GM18951 (cell line): ENCODE results near the gene NFATC1.

Experiments
- POLR2A ChIP-seq: IDR thresholded peaks from 4 replicates; pipeline ENCODE4 v1.6.1; 2011; ENCODE audit warnings: mild to moderate bottlenecking; ENCODE audit not compliant: insufficient read length, insufficient read depth; ENCODE audit errors: extremely low read depth
- in situ Hi-C: fragments of 300-500 bp; cut with MboI; formaldehyde crosslinking; loops from one replicate; pipeline ENCODE4 v1.12.0; 2022; ENCODE audit warnings: low sequenced_read_pairs, mixed read lengths, inconsistent platforms; ENCODE audit not compliant: unreplicated experiment

The NFATC1 gene

GRCh38 chr18:79406708-79407107 lies 11.0 kb downstream of the NFATC1 start:
- no peak for TF ChIP-seq POLR2A
- in situ Hi-C loops = no loop called here

DNA sequence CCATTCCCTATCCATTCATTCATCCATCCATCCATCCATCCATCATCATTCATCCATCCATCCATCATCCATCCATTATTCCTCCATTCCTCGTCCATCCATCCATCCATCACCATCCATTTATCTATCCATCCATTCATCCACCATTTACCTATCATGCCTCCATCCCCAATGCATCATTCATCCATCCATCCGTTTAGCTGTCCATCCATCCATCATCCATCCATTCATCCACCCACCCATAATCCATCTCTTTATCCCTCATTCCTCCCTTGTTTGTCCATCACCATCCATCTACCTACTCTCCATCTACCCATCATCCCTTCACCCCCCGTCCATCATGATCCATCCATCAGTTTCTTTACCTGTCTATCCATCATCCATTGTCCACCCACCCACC lies 13.6 kb downstream of the NFATC1 start:
- in situ Hi-C loops = no loop called here
- TF ChIP-seq POLR2A = no peak

- in situ Hi-C loops = no loop called here
- TF ChIP-seq POLR2A = no peak
Observed at GRCh38 chr18:79410171-79410641, 14.5 kb downstream of the NFATC1 start.

GRCh38 chr18:79410731-79411613 lies 15.2 kb downstream of the NFATC1 start:
- no peak for TF ChIP-seq POLR2A
- in situ Hi-C loops = no loop called here

GRCh38 chr18:79411614-79412526 lies 16.1 kb downstream of the NFATC1 start:
- in situ Hi-C loops = no loop called here
- no peak for TF ChIP-seq POLR2A

GRCh38 chr18:79413025-79413424 lies 17.3 kb downstream of the NFATC1 start:
- in situ Hi-C loops = no loop called here
- no peak for TF ChIP-seq POLR2A

- no peak for TF ChIP-seq POLR2A
- in situ Hi-C loops = no loop called here
Observed at GRCh38 chr18:79413426-79413825, 17.7 kb downstream of the NFATC1 start.

DNA sequence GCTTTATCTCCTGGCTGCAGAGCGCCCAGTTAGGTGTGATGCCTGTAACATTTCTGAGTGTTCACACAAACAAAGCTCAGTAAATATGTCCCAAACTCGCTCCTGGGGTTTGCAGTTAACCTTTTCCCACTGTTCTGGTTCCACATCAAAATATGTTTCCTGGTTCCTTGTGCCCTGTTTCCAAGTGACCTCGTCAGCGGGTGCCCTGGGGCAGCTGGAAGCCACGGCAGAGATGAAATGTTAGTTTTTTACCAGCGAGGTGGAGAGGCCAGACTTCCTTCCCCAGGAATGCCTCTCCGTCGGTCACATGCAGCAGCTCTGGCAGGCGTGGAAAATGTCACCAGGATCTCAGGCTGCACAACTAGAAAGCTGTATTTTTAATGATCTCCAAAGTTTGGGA lies 18.2 kb downstream of the NFATC1 start:
- TF ChIP-seq POLR2A = no peak
- in situ Hi-C loops = no loop called here

DNA sequence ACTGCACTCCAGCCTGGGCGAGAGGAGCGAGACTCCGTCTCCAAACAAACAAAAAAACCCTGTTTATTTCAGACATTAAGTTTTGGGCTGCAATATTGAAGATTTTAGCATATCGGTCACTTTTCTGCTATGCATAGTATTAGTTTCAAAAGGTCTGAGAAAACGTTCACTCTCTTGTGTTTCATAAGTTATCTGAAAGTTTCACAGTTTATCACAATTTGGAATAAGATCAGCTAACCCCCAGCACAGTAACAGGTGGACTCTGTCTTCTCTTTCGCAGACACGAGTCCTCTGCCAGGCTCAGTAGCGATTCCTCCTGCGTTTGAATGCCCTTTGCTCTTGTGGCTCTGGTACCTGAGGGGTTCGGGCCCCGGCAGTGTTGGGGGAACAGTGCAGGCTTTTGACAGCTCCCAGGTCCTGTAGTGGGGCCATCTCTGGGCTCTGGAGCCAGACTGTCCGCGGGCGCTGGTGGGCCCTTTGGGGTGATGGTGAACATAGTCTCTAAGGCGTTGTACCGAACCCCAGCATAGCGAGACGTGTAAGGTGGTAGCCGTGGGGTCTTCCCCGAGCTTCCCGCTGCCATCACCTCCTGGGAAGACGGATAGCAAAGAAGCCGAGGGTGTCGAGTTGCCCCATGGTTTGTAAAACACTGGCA lies 20.4 kb downstream of the NFATC1 start:
- in situ Hi-C loops = no loop called here
- TF ChIP-seq POLR2A = no peak

DNA sequence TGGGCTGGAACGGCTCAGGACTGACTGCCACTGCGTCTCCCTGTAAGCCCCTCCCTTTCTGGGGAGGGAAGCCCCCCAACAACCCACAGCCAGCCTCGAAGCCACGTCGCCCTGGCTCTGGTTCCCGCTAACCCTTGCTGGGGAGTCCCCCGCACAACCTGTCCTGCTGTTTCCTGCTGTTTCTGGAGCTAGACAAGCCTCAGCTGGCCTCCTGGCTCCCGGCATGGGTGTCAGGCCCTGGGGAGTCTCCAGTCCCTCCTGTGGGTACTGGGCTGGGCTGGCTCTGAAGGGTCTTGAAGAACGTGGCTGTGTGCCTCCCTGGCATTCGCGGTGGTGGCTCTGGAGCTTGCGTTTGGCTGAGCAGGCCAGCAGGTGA lies 20.9 kb downstream of the NFATC1 start:
- TF ChIP-seq POLR2A = no peak
- in situ Hi-C loops = no loop called here

DNA sequence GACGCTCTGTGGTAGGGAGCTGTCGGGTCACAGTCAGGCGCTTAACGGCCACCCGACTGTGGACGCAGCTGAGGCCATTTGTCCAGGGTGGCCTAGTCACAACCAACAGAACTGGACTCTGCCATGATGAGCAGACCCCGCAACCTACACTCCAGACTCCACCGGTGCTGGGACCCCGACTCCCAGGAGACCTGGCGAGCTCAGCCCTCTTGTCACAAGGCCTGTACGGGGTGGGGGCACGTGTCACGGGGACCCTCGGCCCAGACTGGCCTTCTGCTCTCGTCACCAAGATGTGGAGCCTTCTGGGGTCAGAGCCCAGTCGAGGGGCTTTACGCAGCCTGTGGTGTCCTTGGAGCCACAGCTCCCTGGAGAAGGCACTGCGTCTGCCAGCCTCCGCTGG lies 22.5 kb downstream of the NFATC1 start:
- TF ChIP-seq POLR2A = no peak
- in situ Hi-C loops = no loop called here

DNA sequence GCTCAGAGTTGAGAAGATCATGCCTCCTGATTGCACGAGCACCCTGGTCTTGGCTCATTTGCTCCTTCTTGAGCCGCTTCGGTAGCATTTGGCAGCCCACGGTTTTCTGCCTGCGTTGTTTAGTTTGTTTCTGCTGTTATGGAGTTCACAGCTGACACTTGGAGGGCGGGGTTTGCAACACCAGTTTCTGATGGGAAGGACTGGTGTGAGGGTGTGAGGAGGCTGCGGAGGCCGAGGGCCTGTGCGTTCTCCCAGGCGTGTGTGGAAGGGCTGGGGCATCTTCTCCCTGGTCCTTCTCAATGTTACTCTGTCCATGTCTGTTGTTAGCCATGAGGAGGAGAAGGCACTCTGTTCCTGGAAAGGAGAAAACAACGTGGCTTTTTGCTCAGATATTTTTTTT lies 22.9 kb downstream of the NFATC1 start:
- no peak for TF ChIP-seq POLR2A
- in situ Hi-C loops = no loop called here

GRCh38 chr18:79420033-79420745 lies 24.5 kb downstream of the NFATC1 start:
- TF ChIP-seq POLR2A = no peak
- in situ Hi-C loops = no loop called here

- no peak for TF ChIP-seq POLR2A
Observed at GRCh38 chr18:79421275-79421857, 25.6 kb downstream of the NFATC1 start.

More at GRCh38 chr18:79421275-79421857, 25.6 kb downstream of the NFATC1 start:
- in situ Hi-C loops = no loop called here
